GM18511 (cell line): ENCODE measurements around the gene ASCL2.

Experiments
- ATAC-seq: cut with Tn5 transposase; IDR thresholded peaks from one replicate; pipeline ENCODE4 v1.9.1; 2021; ENCODE audit warnings: mild to moderate bottlenecking, moderate library complexity; ENCODE audit not compliant: unreplicated experiment

ASCL2 gene

GRCh38 chr11:2309251-2310072, 39.1 kb upstream of the ASCL2 start:
- no peak for ATAC-seq

GRCh38 chr11:2308713-2309112, 38.3 kb upstream of the ASCL2 start:
- ATAC-seq: no peak

- no peak for ATAC-seq
Measured at GRCh38 chr11:2307501-2308331, 37.3 kb upstream of the ASCL2 start.

- no peak for ATAC-seq
Measured at GRCh38 chr11:2306877-2307500, 36.6 kb upstream of the ASCL2 start.

GRCh38 chr11:2306452-2306823, 36.0 kb upstream of the ASCL2 start:
- no peak for ATAC-seq

GRCh38 chr11:2305788-2306451, 35.5 kb upstream of the ASCL2 start:
- no peak for ATAC-seq

- ATAC-seq: no peak
Measured at GRCh38 chr11:2305140-2305778, 34.9 kb upstream of the ASCL2 start.

GRCh38 chr11:2304506-2305139, 34.2 kb upstream of the ASCL2 start:
- no peak for ATAC-seq

GRCh38 chr11:2303627-2304505, 33.5 kb upstream of the ASCL2 start:
- no peak for ATAC-seq

GRCh38 chr11:2302896-2303626, 32.7 kb upstream of the ASCL2 start:
- no peak for ATAC-seq

GRCh38 chr11:2302306-2302895, 32.0 kb upstream of the ASCL2 start:
- no peak for ATAC-seq

GRCh38 chr11:2301631-2302305, 31.4 kb upstream of the ASCL2 start, which contains the start of the genes C11orf21 and TSPAN32:
C11orf21 (minus strand) TSS chr11:2301918; CDS start chr11:2301808, 110 bp downstream.
TSPAN32 (plus strand) TSS chr11:2302013; CDS start chr11:2302150, 137 bp downstream.
- ATAC-seq: no peak

- ATAC-seq: no peak
Measured at GRCh38 chr11:2300936-2301630, 30.7 kb upstream of the ASCL2 start.

- ATAC-seq: no peak
Measured at GRCh38 chr11:2300290-2300935, 30.0 kb upstream of the ASCL2 start.

GRCh38 chr11:2299773-2300172, 29.4 kb upstream of the ASCL2 start:
- no peak for ATAC-seq
